K562 (cell line): ENCODE results near the gene PAX2. TPM values are rescaled to one million over a fixed set of nuclear protein-coding genes. Genes with fewer than 3 reads are reported as not detected.
A peak's percentile ranks its signal among the peaks of the same experiment; 100 is the strongest.

Experiments used
- FOSL1 ChIP-seq: fragments of 200-800 bp; sonication (Bioruptor generic); conservative IDR thresholded peaks from 2 replicates; pipeline ENCODE4 v1.6.1; 2016; ENCODE audit warnings: missing genetic modification characterization, missing compliant biosample characterization
- FOXJ2 ChIP-seq: fragments of 200-800 bp; sonication (Bioruptor generic); IDR thresholded peaks from 2 replicates; pipeline ENCODE4 v1.6.1; 2016; ENCODE audit warnings: missing genetic modification characterization, missing compliant biosample characterization
- FOXP1 ChIP-seq: sonication (generic); formaldehyde crosslinking; IDR thresholded peaks from 2 replicates; pipeline ENCODE4 v1.8.0; 2022; ENCODE audit warnings: mild to moderate bottlenecking, missing genetic modification reagents
- JUNB ChIP-seq: fragments of 450-650 bp; formaldehyde crosslinking; conservative IDR thresholded peaks from 2 replicates; pipeline ENCODE4 v1.4.0; 2020; ENCODE audit warnings: mild to moderate bottlenecking
- MEF2D ChIP-seq: conservative IDR thresholded peaks from 2 replicates; pipeline ENCODE4 v1.6.1; 2016; ENCODE audit warnings: low read depth, missing genetic modification characterization, missing compliant biosample characterization
- PYGO2 ChIP-seq: fragments of 450-650 bp; IDR thresholded peaks from 2 replicates; pipeline ENCODE4 v1.6.1; 2016; ENCODE audit warnings: mild to moderate bottlenecking, missing genetic modification characterization, moderate library complexity, missing compliant biosample characterization
- SIX5 ChIP-seq, 2 experiments: IDR thresholded peaks; 2 replicates each; pipeline ENCODE4 v1.6.1; 2011; ENCODE audit warnings: low read length in 2 of 2, borderline replicate concordance in 1 of 2, low read depth in 1 of 2, mild to moderate bottlenecking in 1 of 2, moderate library complexity in 1 of 2; ENCODE audit not compliant: insufficient read depth in 1 of 2
- SMARCE1 ChIP-seq: fragments of 450-650 bp; IDR thresholded peaks from 2 replicates; pipeline ENCODE4 v1.7.1; 2016; ENCODE audit warnings: mild to moderate bottlenecking
- SMC3 ChIP-seq: conservative IDR thresholded peaks from 2 replicates; pipeline ENCODE4 v1.6.1; 2011; ENCODE audit warnings: low read depth, low read length, improper control_type of control experiment; ENCODE audit not compliant: insufficient read depth
- YY1 ChIP-seq, 3 experiments: IDR thresholded peaks; 2 replicates each; pipeline ENCODE4 v1.6.1; 2011; ENCODE audit warnings: low read length in 2 of 3, mild to moderate bottlenecking in 2 of 3, moderate library complexity in 2 of 3, borderline replicate concordance in 1 of 3, control low read depth in 1 of 3, low read depth in 1 of 3; ENCODE audit not compliant: insufficient read depth in 3 of 3, insufficient replicate concordance in 2 of 3, control insufficient read depth in 1 of 3, insufficient read length in 1 of 3; ENCODE audit errors: extremely low read depth in 1 of 3
- ZKSCAN8 ChIP-seq: fragments of 200-800 bp; sonication (Bioruptor generic); IDR thresholded peaks from 2 replicates; pipeline ENCODE4 v1.6.1; 2016; ENCODE audit warnings: missing genetic modification characterization, missing compliant biosample characterization
- ZNF174 ChIP-seq: fragments of 250-450 bp; sonication (Bioruptor Pico); IDR thresholded peaks from 2 replicates; pipeline ENCODE4 v1.4.0; 2020; ENCODE audit warnings: mild to moderate bottlenecking
- ZNF311 ChIP-seq: fragments of 250-450 bp; sonication (Bioruptor Pico); IDR thresholded peaks from 2 replicates; pipeline ENCODE4 v1.4.0; 2020; ENCODE audit warnings: mild to moderate bottlenecking, moderate library complexity
- ZNF431 ChIP-seq: sonication (generic); formaldehyde crosslinking; IDR thresholded peaks from 2 replicates; pipeline ENCODE4 v1.8.0; 2022; ENCODE audit warnings: mild to moderate bottlenecking, missing genetic modification reagents
- polyA plus RNA-seq, 8 experiments: library from polyadenylated mRNA; depleted of rRNA in 4 of 8; stranded (reverse) in 5 of 8; unstranded in 3 of 8; fragments of >200 nt; fragmentation: Nextera tagmentation in 2 of 8; fragmentation: Illumina TruSeq in 1 of 8; extraction: Ambion mirVana in 2 of 8; extraction: Trizol in 1 of 8; gene quantifications; 2 replicates each; pipeline versions ENCODE4 v1.2.1 to v1.2.3, GENCODE V29; 2011 to 2014; ENCODE audit warnings: inconsistent platforms in 1 of 8, missing spikeins in 1 of 8
- total RNA-seq, 7 experiments: library from RNA; depleted of rRNA in 6 of 7; stranded (reverse); fragments of >200 nt in 6 of 7; fragmentation: Illumina TruSeq in 2 of 7; extraction: Trizol in 2 of 7; gene quantifications; 2 replicates each; pipeline versions ENCODE4 v1.2.1 to v1.2.3, GENCODE V29; 2011 to 2021; ENCODE audit warnings: low replicate concordance in 1 of 7
- TF ChIP-seq, protein P1 (sequence below): sonication (generic); formaldehyde crosslinking; IDR thresholded peaks from 2 replicates; pipeline ENCODE4 v1.8.1; 2022; ENCODE audit warnings: missing genetic modification reagents
- TF ChIP-seq, protein P2 (sequence below), 3 experiments: IDR thresholded peaks in 2 of 3; conservative IDR thresholded peaks in 1 of 3; 2 replicates each; pipeline ENCODE4 v1.5.1; 2011 to 2012; ENCODE audit warnings: low read length in 3 of 3, mild to moderate bottlenecking in 3 of 3, control low read depth in 2 of 3, improper control_type of control experiment in 1 of 3, inconsistent platforms in 1 of 3, low read depth in 1 of 3, mixed read lengths in 1 of 3, moderate library complexity in 1 of 3; ENCODE audit not compliant: insufficient read depth in 2 of 3
- TF ChIP-seq, protein P3 (sequence below): fragments of 450-650 bp; conservative IDR thresholded peaks from 2 replicates; pipeline ENCODE4 v1.6.1; 2016; ENCODE audit warnings: missing genetic modification characterization, low read depth, mild to moderate bottlenecking, missing compliant biosample characterization, moderate library complexity
- TF ChIP-seq, protein P4 (sequence below): sonication (generic); formaldehyde crosslinking; IDR thresholded peaks from 2 replicates; pipeline ENCODE4 v1.8.0; 2022; ENCODE audit warnings: mild to moderate bottlenecking, missing genetic modification reagents
- TF ChIP-seq, protein P5 (sequence below): fragments of 450-650 bp; IDR thresholded peaks from 2 replicates; pipeline ENCODE4 v1.6.1; 2016; ENCODE audit warnings: mild to moderate bottlenecking

The PAX2 gene
- total and polyA plus RNA-seq, 9 of the 15 experiments (the other 6 are each of a cell fraction or from before 2014, with no cell fraction given), result not detected

DNA sequence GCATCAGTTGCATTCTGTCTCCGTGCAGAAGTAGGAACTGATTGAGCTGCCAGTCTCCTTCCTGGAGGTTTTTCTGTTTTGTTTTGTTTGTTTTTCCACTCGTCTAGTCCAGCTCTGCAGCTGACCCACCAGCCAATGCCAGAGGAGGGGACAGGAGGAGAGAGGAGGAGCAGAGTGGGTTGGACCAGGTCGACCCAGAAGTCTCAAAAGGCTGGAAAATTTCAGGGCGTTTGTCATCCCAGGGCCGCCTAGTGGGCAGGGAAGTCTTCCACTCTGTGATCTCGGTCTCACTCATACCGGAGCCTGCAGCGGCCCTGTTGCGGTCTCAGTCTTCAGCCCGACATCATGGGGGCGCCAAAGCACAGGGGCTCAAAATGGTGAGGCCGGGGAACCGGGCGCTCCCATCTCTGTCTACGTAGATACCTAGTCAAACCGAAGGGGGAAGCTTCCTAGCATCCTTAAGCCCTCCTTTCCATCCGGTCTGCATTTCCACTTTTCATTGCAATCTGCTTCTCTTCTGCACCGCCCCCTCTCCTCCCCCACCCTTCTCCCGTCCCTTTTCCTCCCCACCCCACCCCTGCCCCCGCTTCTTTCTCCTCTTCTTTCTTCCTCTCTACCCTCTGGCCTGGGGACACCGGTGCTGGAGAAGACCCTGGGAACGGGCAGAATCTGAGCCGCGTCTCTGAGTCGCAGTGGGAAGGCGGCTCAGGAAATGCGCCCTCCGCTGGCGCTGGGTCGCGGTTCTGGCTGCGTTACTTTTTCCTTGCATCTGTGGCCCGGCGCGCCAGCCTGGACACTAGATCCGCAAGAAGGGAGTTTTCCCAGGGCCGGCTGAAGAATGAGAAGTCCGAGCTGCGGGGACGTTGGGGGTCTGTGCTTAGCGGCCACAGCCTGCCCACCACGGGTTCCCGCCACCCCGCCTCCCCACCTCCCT, 16.2 kb upstream of the PAX2 start (continued):
- TF ChIP-seq JUNB (CRISPR knock-in tag) (no peak), FOSL1 (tag) (no peak), FOXP1 (CRISPR knock-in tag) (no peak), ZKSCAN8 (CRISPR knock-in tag) (no peak), SMARCE1 (no peak), PYGO2 (tag) (no peak), SMC3 (peak; percentile 18; the same call in 1 of the 2 replicates), MEF2D (tag) (no peak), ZNF311 (no peak), ZNF174 (CRISPR knock-in tag) (no peak), YY1 (IDR thresholded peaks at IDR 0.05; ENCODE audit: borderline replicate concordance in 1 of 3, control insufficient read depth in 1 of 3, extremely low read depth in 1 of 3, insufficient read depth in 3 of 3, insufficient read length in 1 of 3, insufficient replicate concordance in 2 of 3, low read depth in 1 of 3, low read length in 2 of 3) (peak in 1 of 3 experiments; percentile 33), SIX5 (IDR thresholded peaks at IDR 0.05; ENCODE audit: borderline replicate concordance in 1 of 2, insufficient read depth in 1 of 2, low read depth in 1 of 2, low read length in 2 of 2) (no peak), FOXJ2 (tag) (no peak), ZNF431 (CRISPR knock-in tag) (no peak)
- TF ChIP-seq, protein P1, sequence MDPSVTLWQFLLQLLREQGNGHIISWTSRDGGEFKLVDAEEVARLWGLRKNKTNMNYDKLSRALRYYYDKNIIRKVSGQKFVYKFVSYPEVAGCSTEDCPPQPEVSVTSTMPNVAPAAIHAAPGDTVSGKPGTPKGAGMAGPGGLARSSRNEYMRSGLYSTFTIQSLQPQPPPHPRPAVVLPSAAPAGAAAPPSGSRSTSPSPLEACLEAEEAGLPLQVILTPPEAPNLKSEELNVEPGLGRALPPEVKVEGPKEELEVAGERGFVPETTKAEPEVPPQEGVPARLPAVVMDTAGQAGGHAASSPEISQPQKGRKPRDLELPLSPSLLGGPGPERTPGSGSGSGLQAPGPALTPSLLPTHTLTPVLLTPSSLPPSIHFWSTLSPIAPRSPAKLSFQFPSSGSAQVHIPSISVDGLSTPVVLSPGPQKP (CRISPR knock-in tag), result no peak
- TF ChIP-seq, protein P2, sequence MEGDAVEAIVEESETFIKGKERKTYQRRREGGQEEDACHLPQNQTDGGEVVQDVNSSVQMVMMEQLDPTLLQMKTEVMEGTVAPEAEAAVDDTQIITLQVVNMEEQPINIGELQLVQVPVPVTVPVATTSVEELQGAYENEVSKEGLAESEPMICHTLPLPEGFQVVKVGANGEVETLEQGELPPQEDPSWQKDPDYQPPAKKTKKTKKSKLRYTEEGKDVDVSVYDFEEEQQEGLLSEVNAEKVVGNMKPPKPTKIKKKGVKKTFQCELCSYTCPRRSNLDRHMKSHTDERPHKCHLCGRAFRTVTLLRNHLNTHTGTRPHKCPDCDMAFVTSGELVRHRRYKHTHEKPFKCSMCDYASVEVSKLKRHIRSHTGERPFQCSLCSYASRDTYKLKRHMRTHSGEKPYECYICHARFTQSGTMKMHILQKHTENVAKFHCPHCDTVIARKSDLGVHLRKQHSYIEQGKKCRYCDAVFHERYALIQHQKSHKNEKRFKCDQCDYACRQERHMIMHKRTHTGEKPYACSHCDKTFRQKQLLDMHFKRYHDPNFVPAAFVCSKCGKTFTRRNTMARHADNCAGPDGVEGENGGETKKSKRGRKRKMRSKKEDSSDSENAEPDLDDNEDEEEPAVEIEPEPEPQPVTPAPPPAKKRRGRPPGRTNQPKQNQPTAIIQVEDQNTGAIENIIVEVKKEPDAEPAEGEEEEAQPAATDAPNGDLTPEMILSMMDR (IDR thresholded peaks at IDR 0.05 in 2 of 3, conservative IDR thresholded peaks at IDR 0.05 in 1 of 3; ENCODE audit: insufficient read depth in 2 of 3, low read depth in 1 of 3, low read length in 3 of 3), result peak; percentile 45 to 71 (median 51); a peak in 4 of 6 replicates
- TF ChIP-seq, protein P3, sequence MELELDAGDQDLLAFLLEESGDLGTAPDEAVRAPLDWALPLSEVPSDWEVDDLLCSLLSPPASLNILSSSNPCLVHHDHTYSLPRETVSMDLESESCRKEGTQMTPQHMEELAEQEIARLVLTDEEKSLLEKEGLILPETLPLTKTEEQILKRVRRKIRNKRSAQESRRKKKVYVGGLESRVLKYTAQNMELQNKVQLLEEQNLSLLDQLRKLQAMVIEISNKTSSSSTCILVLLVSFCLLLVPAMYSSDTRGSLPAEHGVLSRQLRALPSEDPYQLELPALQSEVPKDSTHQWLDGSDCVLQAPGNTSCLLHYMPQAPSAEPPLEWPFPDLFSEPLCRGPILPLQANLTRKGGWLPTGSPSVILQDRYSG (tag), result no peak
- TF ChIP-seq, protein P4, sequence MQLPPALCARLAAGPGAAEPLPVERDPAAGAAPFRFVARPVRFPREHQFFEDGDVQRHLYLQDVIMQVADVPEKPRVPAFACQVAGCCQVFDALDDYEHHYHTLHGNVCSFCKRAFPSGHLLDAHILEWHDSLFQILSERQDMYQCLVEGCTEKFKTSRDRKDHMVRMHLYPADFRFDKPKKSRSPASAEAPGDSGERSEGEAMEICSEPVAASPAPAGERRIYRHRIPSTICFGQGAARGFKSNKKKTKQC (CRISPR knock-in tag), result no peak
- TF ChIP-seq, protein P5, sequence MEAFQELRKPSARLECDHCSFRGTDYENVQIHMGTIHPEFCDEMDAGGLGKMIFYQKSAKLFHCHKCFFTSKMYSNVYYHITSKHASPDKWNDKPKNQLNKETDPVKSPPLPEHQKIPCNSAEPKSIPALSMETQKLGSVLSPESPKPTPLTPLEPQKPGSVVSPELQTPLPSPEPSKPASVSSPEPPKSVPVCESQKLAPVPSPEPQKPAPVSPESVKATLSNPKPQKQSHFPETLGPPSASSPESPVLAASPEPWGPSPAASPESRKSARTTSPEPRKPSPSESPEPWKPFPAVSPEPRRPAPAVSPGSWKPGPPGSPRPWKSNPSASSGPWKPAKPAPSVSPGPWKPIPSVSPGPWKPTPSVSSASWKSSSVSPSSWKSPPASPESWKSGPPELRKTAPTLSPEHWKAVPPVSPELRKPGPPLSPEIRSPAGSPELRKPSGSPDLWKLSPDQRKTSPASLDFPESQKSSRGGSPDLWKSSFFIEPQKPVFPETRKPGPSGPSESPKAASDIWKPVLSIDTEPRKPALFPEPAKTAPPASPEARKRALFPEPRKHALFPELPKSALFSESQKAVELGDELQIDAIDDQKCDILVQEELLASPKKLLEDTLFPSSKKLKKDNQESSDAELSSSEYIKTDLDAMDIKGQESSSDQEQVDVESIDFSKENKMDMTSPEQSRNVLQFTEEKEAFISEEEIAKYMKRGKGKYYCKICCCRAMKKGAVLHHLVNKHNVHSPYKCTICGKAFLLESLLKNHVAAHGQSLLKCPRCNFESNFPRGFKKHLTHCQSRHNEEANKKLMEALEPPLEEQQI, result no peak
